Loucy (cell line): ENCODE measurements around the gene PTPRA.

ENCODE experiments used
- H2AFZ ChIP-seq: fragments of 200-600 bp; sonication (generic); 2 replicates; pipeline ENCODE4 v1.6.0; 2016; ENCODE audit warnings: antibody characterized with exemption, mild to moderate bottlenecking, low read length, moderate library complexity
- H3F3A ChIP-seq: fragments of 200-600 bp; 2 replicates; pipeline ENCODE4 v1.6.0; 2016; ENCODE audit warnings: antibody characterized with exemption, low read depth, mild to moderate bottlenecking
- H3K27me3 ChIP-seq: fragments of 200-600 bp; sonication (generic); 2 replicates; pipeline ENCODE4 v1.6.1; 2014; ENCODE audit warnings: low read length, mild to moderate bottlenecking; ENCODE audit not compliant: insufficient read depth, poor library complexity, severe bottlenecking
- H3K36me3 ChIP-seq: fragments of 200-600 bp; sonication (generic); 2 replicates; pipeline ENCODE4 v1.6.1; 2016; ENCODE audit warnings: low read length; ENCODE audit not compliant: insufficient read depth
- H3K4me1 ChIP-seq: fragments of 200-600 bp; sonication (generic); 2 replicates; pipeline ENCODE4 v1.5.1; 2014; ENCODE audit warnings: low read length, mild to moderate bottlenecking; ENCODE audit not compliant: insufficient read depth, poor library complexity, severe bottlenecking
- H3K4me2 ChIP-seq: fragments of 200-600 bp; sonication (generic); 2 replicates; pipeline ENCODE4 v1.6.0; 2014; ENCODE audit warnings: antibody characterized with exemption, low read length, low read depth, mild to moderate bottlenecking; ENCODE audit not compliant: poor library complexity, severe bottlenecking
- H3K4me3 ChIP-seq: fragments of 200-600 bp; sonication (generic); 2 replicates; pipeline ENCODE4 v1.5.1; 2014; ENCODE audit warnings: low read length, mild to moderate bottlenecking, mixed read lengths; ENCODE audit not compliant: poor library complexity, severe bottlenecking
- H3K79me2 ChIP-seq: fragments of 200-600 bp; sonication (generic); 2 replicates; pipeline ENCODE4 v1.6.1; 2014; ENCODE audit warnings: low read length; ENCODE audit not compliant: insufficient read depth
- H3K9ac ChIP-seq: fragments of 200-600 bp; sonication (generic); 2 replicates; pipeline ENCODE4 v1.6.0; 2014; ENCODE audit warnings: mild to moderate bottlenecking, low read depth, low read length, moderate library complexity; ENCODE audit not compliant: poor library complexity, severe bottlenecking
- H3K9me2 ChIP-seq: fragments of 200-600 bp; sonication (generic); replicated peaks from 2 replicates; pipeline ENCODE4 v1.6.1; 2016; ENCODE audit warnings: low read depth, low read length, mixed read lengths
- H3K9me3 ChIP-seq: fragments of 200-600 bp; sonication (generic); 2 replicates; pipeline ENCODE4 v1.6.1; 2014; ENCODE audit warnings: mild to moderate bottlenecking, antibody characterized with exemption, low read length, low read depth; ENCODE audit not compliant: insufficient read depth
- H4K20me1 ChIP-seq: fragments of 200-600 bp; sonication (generic); 2 replicates; pipeline ENCODE4 v1.6.0; 2014; ENCODE audit warnings: antibody characterized with exemption, low read length, mild to moderate bottlenecking; ENCODE audit not compliant: insufficient read depth, poor library complexity, severe bottlenecking
- EZH2phosphoT487 ChIP-seq: fragments of 200-600 bp; IDR thresholded peaks from 2 replicates; pipeline ENCODE4 v1.6.1; 2018; ENCODE audit warnings: antibody characterized with exemption, mild to moderate bottlenecking, moderate library complexity, borderline replicate concordance
- TF ChIP-seq, protein P1 (sequence below): fragments of 200-600 bp; sonication (generic); conservative IDR thresholded peaks from 2 replicates; pipeline ENCODE4 v1.5.1; 2014; ENCODE audit warnings: mild to moderate bottlenecking, antibody characterized with exemption, low read length

Gene PTPRA

DNA sequence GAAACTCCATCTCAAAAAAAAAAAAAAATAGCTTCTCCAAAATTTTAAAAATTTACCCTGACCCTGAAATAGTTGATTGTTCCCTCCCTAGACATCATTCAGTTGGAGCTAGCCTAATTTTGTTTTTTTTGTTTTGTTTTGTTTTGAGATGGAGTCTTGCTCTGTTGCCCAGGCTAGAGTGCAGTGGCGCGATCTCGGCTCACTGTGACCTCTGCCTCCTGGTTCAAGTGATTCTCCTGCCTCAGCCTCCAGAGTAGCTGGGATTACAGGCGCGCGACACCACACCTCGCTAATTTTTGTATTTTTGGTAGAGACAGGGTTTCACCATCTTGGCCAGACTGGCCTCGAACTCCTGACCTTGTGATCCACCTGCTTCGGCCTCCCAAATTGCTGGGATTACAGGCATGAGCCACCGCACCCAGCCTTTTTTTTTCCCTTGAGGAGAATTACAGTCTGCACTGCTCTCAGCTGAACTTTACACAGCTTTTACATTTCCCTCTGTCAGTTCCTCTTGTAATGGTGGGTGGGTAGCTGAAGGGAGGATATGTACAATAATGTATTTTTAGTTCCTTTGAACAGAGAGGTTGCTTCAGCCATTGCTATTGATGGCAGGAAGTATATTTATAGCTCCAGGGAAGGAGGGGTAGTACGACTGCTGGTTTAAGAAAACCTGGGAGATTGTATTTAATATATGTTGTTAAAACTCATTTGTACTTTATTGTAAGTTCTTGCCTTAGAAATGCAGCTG is 27.7 kb downstream of the PTPRA start:
- peak overlapping the region; percentile 52 for H3K4me2 ChIP-seq
- no peaks in the 10 kb centered on the region for H3K9me3 ChIP-seq

GRCh38 chr20:2902291-2902690 is 29.0 kb downstream of the PTPRA start:
- no peaks in the 10 kb centered on the region for H3K9me2 ChIP-seq
- no peak for TF ChIP-seq EZH2phosphoT487
- TF ChIP-seq, protein P1, sequence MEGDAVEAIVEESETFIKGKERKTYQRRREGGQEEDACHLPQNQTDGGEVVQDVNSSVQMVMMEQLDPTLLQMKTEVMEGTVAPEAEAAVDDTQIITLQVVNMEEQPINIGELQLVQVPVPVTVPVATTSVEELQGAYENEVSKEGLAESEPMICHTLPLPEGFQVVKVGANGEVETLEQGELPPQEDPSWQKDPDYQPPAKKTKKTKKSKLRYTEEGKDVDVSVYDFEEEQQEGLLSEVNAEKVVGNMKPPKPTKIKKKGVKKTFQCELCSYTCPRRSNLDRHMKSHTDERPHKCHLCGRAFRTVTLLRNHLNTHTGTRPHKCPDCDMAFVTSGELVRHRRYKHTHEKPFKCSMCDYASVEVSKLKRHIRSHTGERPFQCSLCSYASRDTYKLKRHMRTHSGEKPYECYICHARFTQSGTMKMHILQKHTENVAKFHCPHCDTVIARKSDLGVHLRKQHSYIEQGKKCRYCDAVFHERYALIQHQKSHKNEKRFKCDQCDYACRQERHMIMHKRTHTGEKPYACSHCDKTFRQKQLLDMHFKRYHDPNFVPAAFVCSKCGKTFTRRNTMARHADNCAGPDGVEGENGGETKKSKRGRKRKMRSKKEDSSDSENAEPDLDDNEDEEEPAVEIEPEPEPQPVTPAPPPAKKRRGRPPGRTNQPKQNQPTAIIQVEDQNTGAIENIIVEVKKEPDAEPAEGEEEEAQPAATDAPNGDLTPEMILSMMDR, result no peak
- H3K9me3 ChIP-seq, result no peaks in the 10 kb centered on the region
- H3K4me3 ChIP-seq, result no peak overlapping the region
- H4K20me1 ChIP-seq, result peaks cover 5% of the 10 kb centered on the region
- H3F3A ChIP-seq, result peaks cover 6% of the 10 kb centered on the region; the same call in 1 of the 2 replicates
- H3K36me3 ChIP-seq, result no peaks in the 10 kb centered on the region
- H3K79me2 ChIP-seq, result peaks cover 84% of the 10 kb centered on the region
- peak overlapping the region; percentile 52 for H3K4me2 ChIP-seq
- no peak overlapping the region for H2AFZ ChIP-seq
- H3K4me1 ChIP-seq, result peaks cover 23% of the 10 kb centered on the region
- H3K9ac ChIP-seq, result no peak overlapping the region
- no peaks in the 10 kb centered on the region for H3K27me3 ChIP-seq

More for the DNA sequence above, 27.7 kb downstream of the PTPRA start:
- no peaks in the 10 kb centered on the region for H3K36me3 ChIP-seq
- no peaks in the 10 kb centered on the region for H3K27me3 ChIP-seq
- H3F3A ChIP-seq, result peaks cover 6% of the 10 kb centered on the region; the same call in 1 of the 2 replicates
- H2AFZ ChIP-seq, result no peak overlapping the region
- peak overlapping the region; percentile 49 for H3K9ac ChIP-seq
- no peak for TF ChIP-seq EZH2phosphoT487
- TF ChIP-seq, protein P1, result no peak
- H3K4me3 ChIP-seq, result peak overlapping the region; percentile 34
- H3K4me1 ChIP-seq, result peaks cover 23% of the 10 kb centered on the region
- no peaks in the 10 kb centered on the region for H3K9me2 ChIP-seq
- peaks cover 5% of the 10 kb centered on the region for H4K20me1 ChIP-seq
- H3K79me2 ChIP-seq, result peaks cover 88% of the 10 kb centered on the region

GRCh38 chr20:2902818-2903217 is 29.5 kb downstream of the PTPRA start:
- Histone ChIP-seq H3K27me3 (no peaks in the 10 kb centered on the region), H3K9me3 (no peaks in the 10 kb centered on the region), H3K9me2 (no peaks in the 10 kb centered on the region)

More at GRCh38 chr20:2902818-2903217, 29.5 kb downstream of the PTPRA start:
- no peaks in the 10 kb centered on the region for H3K36me3 ChIP-seq
- H3K4me1 ChIP-seq, result peaks cover 23% of the 10 kb centered on the region
- H4K20me1 ChIP-seq, result peaks cover 5% of the 10 kb centered on the region
- TF ChIP-seq, protein P1, result no peak
- TF ChIP-seq EZH2phosphoT487, result no peak
- no peak overlapping the region for H2AFZ ChIP-seq
- peaks cover 79% of the 10 kb centered on the region for H3K79me2 ChIP-seq
- no peak overlapping the region for H3K4me3 ChIP-seq
- no peak overlapping the region for H3K9ac ChIP-seq
- H3F3A ChIP-seq, result peaks cover 6% of the 10 kb centered on the region; the same call in 1 of the 2 replicates
- H3K4me2 ChIP-seq, result no peak overlapping the region
